Liver (tissue), 9 donors: ENCODE data around the gene OR52A5. TPM values are rescaled to one million over a fixed set of nuclear protein-coding genes. Genes with fewer than 3 reads are reported as not detected.

Experiments used
- DNase-seq: peaks from one replicate; pipeline ENCODE4 v3.0.0-alpha.2; 2017; ENCODE audit warnings: low spot score
- H3K27ac ChIP-seq, 2 donors: one replicate each; pipeline ENCODE4 v1.7.0; 2013; ENCODE audit warnings: inconsistent platforms in 2 of 2, low read length in 2 of 2, control low read depth in 1 of 2, low read depth in 1 of 2, mild to moderate bottlenecking in 1 of 2
- H3K27me3 ChIP-seq, 4 donors: one replicate each; pipeline versions ENCODE4 v1.6.1 to v1.7.0; 2013; ENCODE audit warnings: low read length in 3 of 4, inconsistent platforms in 1 of 4, mild to moderate bottlenecking in 1 of 4, moderate library complexity in 1 of 4; ENCODE audit not compliant: control insufficient read depth in 4 of 4, insufficient read depth in 4 of 4
- H3K36me3 ChIP-seq, 4 donors: one replicate each; pipeline versions ENCODE4 v1.6.1 to v1.7.0; 2013; ENCODE audit warnings: low read length in 3 of 4, mild to moderate bottlenecking in 3 of 4, low read depth in 1 of 4, moderate library complexity in 1 of 4; ENCODE audit not compliant: control insufficient read depth in 4 of 4, insufficient read depth in 3 of 4
- H3K4me1 ChIP-seq, 4 donors: one replicate each; pipeline versions ENCODE4 v1.6.1 to v1.7.0; 2013; ENCODE audit warnings: low read length in 3 of 4, mild to moderate bottlenecking in 3 of 4, moderate library complexity in 1 of 4; ENCODE audit not compliant: control insufficient read depth in 4 of 4, insufficient read depth in 4 of 4
- H3K4me3 ChIP-seq, 3 donors: one replicate each; pipeline versions ENCODE4 v1.6.1 to v1.7.0; 2013; ENCODE audit warnings: low read length in 3 of 3, control low read depth in 1 of 3, low read depth in 1 of 3, mild to moderate bottlenecking in 1 of 3
- H3K9ac ChIP-seq, 2 donors: one replicate each; pipeline ENCODE4 v1.7.0; 2013; ENCODE audit warnings: low read length in 2 of 2, mild to moderate bottlenecking in 2 of 2, moderate library complexity in 2 of 2, control low read depth in 1 of 2, low read depth in 1 of 2
- H3K9me3 ChIP-seq, 4 donors: one replicate each; pipeline versions ENCODE4 v1.6.1 to v1.7.0; 2013; ENCODE audit warnings: low read length in 3 of 4; ENCODE audit not compliant: control insufficient read depth in 4 of 4
- CTCF ChIP-seq: fragments of 150-350 bp; IDR thresholded peaks from 2 replicates; pipeline ENCODE4 v1.5.1; 2017; ENCODE audit warnings: improper control_type of control experiment, low read depth, low read length; ENCODE audit not compliant: missing input control
- EGR1 ChIP-seq, 2 donors: IDR thresholded peaks; 2 replicates each; pipeline ENCODE4 v1.6.1; 2016 to 2018; ENCODE audit warnings: antibody characterized with exemption in 2 of 2, low read depth in 2 of 2
- FOXA1 ChIP-seq: IDR thresholded peaks from 2 replicates; pipeline ENCODE4 v1.6.1; 2016; ENCODE audit warnings: antibody characterized with exemption
- FOXA2 ChIP-seq: IDR thresholded peaks from 2 replicates; pipeline ENCODE4 v1.6.1; 2016; ENCODE audit warnings: antibody characterized with exemption
- GABPA ChIP-seq, 2 donors: IDR thresholded peaks in 1 of 2; conservative IDR thresholded peaks in 1 of 2; 2 replicates each; pipeline ENCODE4 v1.6.1; 2016; ENCODE audit warnings: antibody characterized with exemption in 2 of 2, mild to moderate bottlenecking in 1 of 2, moderate library complexity in 1 of 2
- HNF4A ChIP-seq, 2 donors: conservative IDR thresholded peaks; 2 replicates each; pipeline ENCODE4 v1.6.1; 2016; ENCODE audit warnings: antibody characterized with exemption in 2 of 2, mild to moderate bottlenecking in 2 of 2
- HNF4G ChIP-seq: IDR thresholded peaks from 2 replicates; pipeline ENCODE4 v1.6.1; 2016; ENCODE audit warnings: antibody characterized with exemption
- JUND ChIP-seq, 2 donors: IDR thresholded peaks; 2 replicates each; pipeline ENCODE4 v1.6.1; 2016; ENCODE audit warnings: antibody characterized with exemption in 2 of 2
- MAX ChIP-seq: IDR thresholded peaks from 2 replicates; pipeline ENCODE4 v1.6.1; 2016; ENCODE audit warnings: antibody characterized with exemption
- NR2F2 ChIP-seq: IDR thresholded peaks from 2 replicates; pipeline ENCODE4 v1.6.1; 2016; ENCODE audit warnings: antibody characterized with exemption
- RAD21 ChIP-seq, 2 donors: IDR thresholded peaks; 2 replicates each; pipeline ENCODE4 v1.6.1; 2016; ENCODE audit warnings: antibody characterized with exemption in 2 of 2, mild to moderate bottlenecking in 2 of 2
- REST ChIP-seq: IDR thresholded peaks from 2 replicates; pipeline ENCODE4 v1.6.1; 2016; ENCODE audit warnings: antibody characterized with exemption, mild to moderate bottlenecking
- RXRA ChIP-seq, 2 donors: IDR thresholded peaks; 2 replicates each; pipeline ENCODE4 v1.6.1; 2017 to 2018; ENCODE audit warnings: antibody characterized with exemption in 2 of 2, mild to moderate bottlenecking in 1 of 2
- TAF1 ChIP-seq: conservative IDR thresholded peaks from 2 replicates; pipeline ENCODE4 v1.6.1; 2016; ENCODE audit warnings: antibody characterized with exemption, mild to moderate bottlenecking
- YY1 ChIP-seq: IDR thresholded peaks from 2 replicates; pipeline ENCODE4 v1.6.1; 2016; ENCODE audit warnings: antibody characterized with exemption, mild to moderate bottlenecking
- ZBTB33 ChIP-seq: IDR thresholded peaks from 2 replicates; pipeline ENCODE4 v1.6.1; 2016; ENCODE audit warnings: antibody characterized with exemption
- WGBS: extraction: QIAGEN DNeasy Blood & Tissue Kit; methylation state at CpG from one replicate; pipeline ENCODE4 v1.1.7; 2013; 5-methylcytosine and 5-hydroxymethylcytosine counted together
- polyA plus RNA-seq, 2 donors: library from polyadenylated mRNA; stranded (reverse) in 1 of 2; unstranded in 1 of 2; fragments of 200-250 nt in 1 of 2; fragments of >200 nt in 1 of 2; fragmentation: Nextera tagmentation in 1 of 2; extraction: Ambion mirVana in 1 of 2; gene quantifications; one replicate each; pipeline versions ENCODE4 v1.2.1 to v1.2.3, GENCODE V29; 2013 to 2015
- total RNA-seq, 2 donors: library from RNA; depleted of rRNA; stranded (reverse); fragments of >200 nt; gene quantifications; one replicate each; pipeline ENCODE4 v1.2.3, GENCODE V29; 2014
- donor health status: healthy.
- donor health status: healthy.
- donor health status: healthy.
- donor health status: healthy.
- donor health status: healthy.

Gene OR52A5
- total and polyA plus RNA-seq, 4 donors: not detected

- H3K9ac ChIP-seq: no peak overlapping the region
- no peak overlapping the region for H3K27ac ChIP-seq
- no peak overlapping the region for H3K4me3 ChIP-seq
- H3K9me3 ChIP-seq: peaks cover 0 to 4% (median 0%) of the 10 kb centered on the region in 4 donors
- peaks cover 0 to 5% (median 0%) of the 10 kb centered on the region in 4 donors for H3K27me3 ChIP-seq
- 80% methylated on average over 1 of the region's 1 CpG for WGBS
- no peak for DNase-seq
- no peak for TF ChIP-seq CTCF
- no peak for TF ChIP-seq RXRA (IDR thresholded peaks at IDR 0.05)
- no peak for TF ChIP-seq HNF4G
- TF ChIP-seq MAX: no peak
- no peak for TF ChIP-seq GABPA (IDR thresholded peaks at IDR 0.05 in 1 of 2, conservative IDR thresholded peaks at IDR 0.05 in 1 of 2)
- no peak for TF ChIP-seq JUND (IDR thresholded peaks at IDR 0.05)
- TF ChIP-seq YY1: no peak
- TF ChIP-seq RAD21 (IDR thresholded peaks at IDR 0.05): no peak
- no peak for TF ChIP-seq TAF1
- no peak for TF ChIP-seq HNF4A (conservative IDR thresholded peaks at IDR 0.05)
- TF ChIP-seq REST: no peak
- no peak for TF ChIP-seq FOXA2
- TF ChIP-seq FOXA1: no peak
- no peak for TF ChIP-seq EGR1 (IDR thresholded peaks at IDR 0.05; ENCODE audit: low read depth in 2 of 2)
- no peaks in the 10 kb centered on the region for H3K36me3 ChIP-seq
- peaks cover 0 to 1% (median 0%) of the 10 kb centered on the region in 4 donors for H3K4me1 ChIP-seq
These were observed 47.5 kb downstream of the OR52A5 start for GRCh38 chr11:5090668-5091067.

- no peak for DNase-seq
- Histone ChIP-seq H3K9ac (no peak overlapping the region), H3K36me3 (no peaks in the 10 kb centered on the region), H3K4me1 (peaks cover 0 to 1% (median 0%) of the 10 kb centered on the region in 4 donors), H3K27ac (no peak overlapping the region), H3K9me3 (peaks cover 0 to 4% (median 0%) of the 10 kb centered on the region in 4 donors), H3K4me3 (no peak overlapping the region), H3K27me3 (peaks cover 0 to 5% (median 1%) of the 10 kb centered on the region in 4 donors)
- TF ChIP-seq FOXA1: no peak
- TF ChIP-seq EGR1 (IDR thresholded peaks at IDR 0.05; ENCODE audit: low read depth in 2 of 2): no peak
- no peak for TF ChIP-seq TAF1
- no peak for TF ChIP-seq MAX
- no peak for TF ChIP-seq REST
- no peak for TF ChIP-seq RXRA (IDR thresholded peaks at IDR 0.05)
- TF ChIP-seq GABPA (IDR thresholded peaks at IDR 0.05 in 1 of 2, conservative IDR thresholded peaks at IDR 0.05 in 1 of 2): no peak
- TF ChIP-seq ZBTB33: no peak
- no peak for TF ChIP-seq RAD21 (IDR thresholded peaks at IDR 0.05)
- TF ChIP-seq HNF4G: no peak
- TF ChIP-seq NR2F2: no peak
- no peak for TF ChIP-seq JUND (IDR thresholded peaks at IDR 0.05)
- no peak for TF ChIP-seq CTCF
- no peak for TF ChIP-seq HNF4A (conservative IDR thresholded peaks at IDR 0.05)
These were observed 49.6 kb downstream of the OR52A5 start for GRCh38 chr11:5088556-5088955.
